ENCODE results near the gene RAB27A. TPM values are rescaled to one million over a fixed set of nuclear protein-coding genes. Genes with fewer than 3 reads are reported as not detected.

RAB27A gene
- total RNA-seq, 4 donors from 2014 or later, result 8.3 to 30.8 (median 18.2) TPM

DNA sequence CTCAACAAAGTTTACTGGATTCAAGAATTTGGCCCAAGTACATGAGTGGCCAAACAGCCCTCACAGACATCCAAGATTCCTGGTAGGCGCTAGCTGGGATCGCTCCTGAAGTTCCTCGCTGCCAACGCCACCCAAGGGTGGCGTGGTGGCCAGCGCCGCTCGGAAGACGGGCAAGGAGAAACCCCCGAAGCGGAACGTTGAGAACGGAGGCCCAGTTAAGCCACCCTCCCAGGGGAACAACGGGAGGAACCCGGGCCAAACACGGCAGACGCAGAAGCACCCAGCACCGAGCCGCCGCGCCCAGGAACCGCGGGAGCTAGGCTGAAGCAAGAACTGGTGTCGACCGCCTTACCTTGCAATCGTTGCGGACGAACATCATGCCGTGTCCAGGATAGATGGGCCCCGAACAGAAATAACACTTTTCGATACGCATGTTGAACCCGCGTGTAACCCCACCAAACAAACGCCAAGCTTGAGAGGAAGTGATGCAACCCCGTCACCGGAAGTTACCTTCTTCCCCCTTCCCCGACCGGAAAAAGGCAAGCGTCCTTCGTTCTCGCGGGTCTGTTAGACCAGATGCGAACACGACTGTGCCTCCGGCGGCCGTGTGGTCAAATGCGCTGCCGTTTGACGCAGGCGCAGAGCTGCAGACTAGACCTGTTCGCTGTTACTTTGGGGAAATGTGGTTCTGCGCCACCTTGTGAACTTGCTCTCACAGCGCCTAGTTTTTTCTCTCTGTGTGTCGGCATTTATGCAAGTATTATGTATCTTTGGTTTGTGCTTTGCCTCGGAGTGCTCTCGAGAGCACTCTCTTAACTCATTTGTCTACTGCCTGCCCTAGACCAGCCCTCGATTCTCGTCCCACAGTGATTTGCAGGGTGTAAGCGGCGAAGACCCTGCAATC lies 92.9 kb downstream of the RAB27A start, which contains the start of gene RSL24D1:
RSL24D1 (minus strand) TSS at position 484 of the 904 bp plus-strand sequence; CDS start at position 433, 51 bp downstream.
- DNase-seq, result peak; percentile 95 to 99 (median 96)
- Histone ChIP-seq H3K4me3 (peak within 1 kb of the TSS; percentile 63 to 86 (median 66)), H3K27ac (peak within 1 kb of the TSS; percentile 81 to 90 (median 84)), H3K9me3 (no peaks in the 10 kb centered on the region), H3K36me3 (peaks cover 0 to 7% (median 0%) of the 10 kb centered on the region in 3 donors), H3K27me3 (no peaks in the 10 kb centered on the region), H3K4me1 (peaks cover 0 to 29% (median 2%) of the 10 kb centered on the region in 4 donors)
- TF ChIP-seq, protein P1, sequence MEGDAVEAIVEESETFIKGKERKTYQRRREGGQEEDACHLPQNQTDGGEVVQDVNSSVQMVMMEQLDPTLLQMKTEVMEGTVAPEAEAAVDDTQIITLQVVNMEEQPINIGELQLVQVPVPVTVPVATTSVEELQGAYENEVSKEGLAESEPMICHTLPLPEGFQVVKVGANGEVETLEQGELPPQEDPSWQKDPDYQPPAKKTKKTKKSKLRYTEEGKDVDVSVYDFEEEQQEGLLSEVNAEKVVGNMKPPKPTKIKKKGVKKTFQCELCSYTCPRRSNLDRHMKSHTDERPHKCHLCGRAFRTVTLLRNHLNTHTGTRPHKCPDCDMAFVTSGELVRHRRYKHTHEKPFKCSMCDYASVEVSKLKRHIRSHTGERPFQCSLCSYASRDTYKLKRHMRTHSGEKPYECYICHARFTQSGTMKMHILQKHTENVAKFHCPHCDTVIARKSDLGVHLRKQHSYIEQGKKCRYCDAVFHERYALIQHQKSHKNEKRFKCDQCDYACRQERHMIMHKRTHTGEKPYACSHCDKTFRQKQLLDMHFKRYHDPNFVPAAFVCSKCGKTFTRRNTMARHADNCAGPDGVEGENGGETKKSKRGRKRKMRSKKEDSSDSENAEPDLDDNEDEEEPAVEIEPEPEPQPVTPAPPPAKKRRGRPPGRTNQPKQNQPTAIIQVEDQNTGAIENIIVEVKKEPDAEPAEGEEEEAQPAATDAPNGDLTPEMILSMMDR (IDR thresholded peaks at IDR 0.05), result peak; percentile 19 to 58 (median 39)
- peak; percentile 66 to 84 for TF ChIP-seq POLR2A (IDR thresholded peaks at IDR 0.05)

DNA sequence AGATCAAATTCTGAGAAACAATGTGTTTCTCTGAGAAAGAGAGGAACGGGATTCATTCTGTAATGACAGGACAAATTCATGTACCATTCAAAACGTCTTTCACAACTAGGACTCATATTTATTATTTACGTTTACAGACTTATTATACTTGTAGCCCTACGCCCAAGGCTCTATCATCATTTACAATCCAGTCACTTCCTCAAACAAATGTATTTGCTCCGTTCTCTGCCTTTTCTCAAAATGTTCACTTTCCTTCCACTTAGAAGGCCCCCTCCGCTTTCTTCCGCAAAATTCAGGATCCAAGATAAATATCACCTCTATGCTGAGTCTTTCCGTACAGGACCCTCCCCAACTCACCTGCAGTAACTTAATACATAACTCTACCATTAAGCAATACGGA lies 93.6 kb downstream of the RAB27A start:
- no peaks in the 10 kb centered on the region for H3K27me3 ChIP-seq
- TF ChIP-seq, protein P1 (IDR thresholded peaks at IDR 0.05), result no peak
- TF ChIP-seq POLR2A (IDR thresholded peaks at IDR 0.05), result no peak
- DNase-seq, result no peak
- peak overlapping the region; percentile 63 to 86 (median 66) for H3K4me3 ChIP-seq
- peaks cover 0 to 29% (median 2%) of the 10 kb centered on the region in 4 donors for H3K4me1 ChIP-seq
- H3K9me3 ChIP-seq, result no peaks in the 10 kb centered on the region
- H3K36me3 ChIP-seq, result peaks cover 0 to 14% (median 0%) of the 10 kb centered on the region in 3 donors
- peak overlapping the region; percentile 81 to 90 (median 84) for H3K27ac ChIP-seq

DNA sequence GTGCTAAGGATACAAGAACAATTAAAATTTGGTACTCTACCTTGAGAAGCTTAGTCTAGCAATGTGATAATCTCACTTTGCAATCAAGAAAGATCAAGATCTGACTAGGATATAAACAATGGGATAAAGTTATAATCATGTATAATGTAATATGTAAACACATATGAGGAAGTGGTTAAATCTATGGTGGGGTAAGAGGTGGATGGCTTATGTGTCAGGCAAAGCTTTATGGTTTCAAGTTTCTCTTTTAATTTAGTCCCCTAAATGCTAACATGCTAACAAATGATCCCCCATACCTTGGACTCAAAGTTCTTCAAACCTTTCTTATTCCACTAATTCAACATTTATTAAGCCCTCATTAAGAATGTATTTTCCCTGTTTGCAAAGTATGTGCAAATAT lies 95.4 kb downstream of the RAB27A start:
- Histone ChIP-seq H3K27me3 (no peaks in the 10 kb centered on the region), H3K9me3 (no peaks in the 10 kb centered on the region), H3K27ac (no peak overlapping the region), H3K36me3 (peaks cover 0 to 32% (median 0%) of the 10 kb centered on the region in 3 donors), H3K4me3 (no peak overlapping the region), H3K4me1 (peaks cover 0 to 29% (median 2%) of the 10 kb centered on the region in 4 donors)
- TF ChIP-seq, protein P1 (IDR thresholded peaks at IDR 0.05), result no peak
- no peak for TF ChIP-seq POLR2A (IDR thresholded peaks at IDR 0.05)
- DNase-seq, result no peak

DNA sequence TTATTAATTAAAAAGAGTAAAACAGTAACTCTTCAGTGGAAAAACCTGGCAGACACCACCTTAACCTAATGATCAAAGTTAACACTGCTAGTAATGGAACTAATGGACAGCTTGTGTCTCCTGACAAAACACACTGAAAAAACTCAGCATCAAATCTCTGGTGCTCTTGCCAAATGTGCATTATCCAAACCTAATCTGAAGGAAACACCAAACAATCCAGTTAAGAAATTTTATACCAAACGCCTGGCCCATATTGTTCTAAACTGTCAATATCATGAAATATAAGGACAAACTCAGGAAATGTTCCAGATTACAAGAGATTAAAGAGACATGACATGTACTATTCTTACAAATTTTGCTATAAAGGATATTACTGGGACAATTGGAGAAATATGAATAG lies 103.3 kb downstream of the RAB27A start:
- no peak overlapping the region for H3K27ac ChIP-seq
- no peak overlapping the region for H3K4me3 ChIP-seq
- no peak for DNase-seq
- no peaks in the 10 kb centered on the region for H3K9me3 ChIP-seq
- no peaks in the 10 kb centered on the region for H3K4me1 ChIP-seq
- H3K27me3 ChIP-seq, result no peaks in the 10 kb centered on the region
- peaks cover 0 to 84% (median 0%) of the 10 kb centered on the region in 3 donors for H3K36me3 ChIP-seq
- TF ChIP-seq, protein P1 (IDR thresholded peaks at IDR 0.05), result no peak
- no peak for TF ChIP-seq POLR2A (IDR thresholded peaks at IDR 0.05)

DNA sequence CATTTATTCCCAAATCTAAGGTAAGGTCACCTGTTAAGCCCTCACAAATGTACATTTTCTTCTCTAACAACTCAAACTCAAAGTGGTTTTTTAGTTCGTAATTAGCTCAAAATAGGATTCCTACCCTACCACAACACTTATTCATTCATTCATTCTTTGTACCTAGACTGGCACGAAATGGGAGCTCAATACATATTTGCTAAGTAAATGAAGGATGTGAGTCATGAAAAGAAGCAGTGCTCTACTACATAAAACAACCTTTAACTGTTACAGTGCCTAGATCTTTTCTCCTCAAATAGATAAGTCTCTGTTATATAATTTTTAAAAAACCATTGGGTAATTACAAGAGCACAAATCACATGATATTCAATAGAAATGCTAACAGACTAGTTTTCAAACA lies 105.9 kb downstream of the RAB27A start:
- no peak overlapping the region for H3K4me3 ChIP-seq
- no peak for DNase-seq
- no peak overlapping the region for H3K27ac ChIP-seq
- H3K27me3 ChIP-seq, result no peaks in the 10 kb centered on the region
- H3K9me3 ChIP-seq, result no peaks in the 10 kb centered on the region
- no peaks in the 10 kb centered on the region for H3K4me1 ChIP-seq
- H3K36me3 ChIP-seq, result peaks cover 0 to 77% (median 0%) of the 10 kb centered on the region in 3 donors
- TF ChIP-seq, protein P1 (IDR thresholded peaks at IDR 0.05), result no peak
- no peak for TF ChIP-seq POLR2A (IDR thresholded peaks at IDR 0.05)
